Epithelial cell of esophagus (primary cell): ENCODE measurements around the gene ITSN2.

Experiments used
- DNase-seq: peaks from one replicate; pipeline ENCODE4 v3.0.0; 2010; ENCODE audit warnings: low read depth
- H3K4me3 ChIP-seq: 2 replicates; pipeline ENCODE4 v1.5.1; 2011; ENCODE audit warnings: mild to moderate bottlenecking, low read length, control low read depth
- CTCF ChIP-seq: IDR thresholded peaks from 2 replicates; pipeline ENCODE4 v1.5.1; 2011; ENCODE audit warnings: low read depth, mild to moderate bottlenecking, low read length, control low read depth, inconsistent platforms; ENCODE audit not compliant: insufficient read depth; ENCODE audit errors: missing control alignments

Gene ITSN2

GRCh38 chr2:24160761-24161160, 199.6 kb downstream of the ITSN2 start:
- H3K4me3 ChIP-seq, result no peak overlapping the region
- DNase-seq, result no peak
- TF ChIP-seq CTCF, result no peak

- TF ChIP-seq CTCF, result no peak
Measured at GRCh38 chr2:24159708-24160107, 200.6 kb downstream of the ITSN2 start.

GRCh38 chr2:24158131-24158530, 202.2 kb downstream of the ITSN2 start:
- no peak for TF ChIP-seq CTCF
- no peak overlapping the region for H3K4me3 ChIP-seq

More at GRCh38 chr2:24159708-24160107, 200.6 kb downstream of the ITSN2 start:
- no peak overlapping the region for H3K4me3 ChIP-seq
- no peak for DNase-seq

GRCh38 chr2:24153478-24153877, 206.9 kb downstream of the ITSN2 start:
- TF ChIP-seq CTCF, result no peak
- H3K4me3 ChIP-seq, result no peak overlapping the region
- DNase-seq, result peak; percentile 5

More at GRCh38 chr2:24158131-24158530, 202.2 kb downstream of the ITSN2 start:
- DNase-seq, result no peak
